Neural progenitor cell (in vitro differentiated cells): ENCODE results near the gene TBC1D3.
"Not testable (repeated sequence)": the region's sequence is repeated elsewhere in the genome, so short reads cannot be mapped to it uniquely, and the experiment has no call there.

Experiments
- EZH2phosphoT487 ChIP-seq: fragments of 200-600 bp; sonication (generic); IDR thresholded peaks from 2 replicates; pipeline ENCODE4 v1.6.1; 2017; ENCODE audit warnings: antibody characterized with exemption
- TF ChIP-seq, protein P1 (sequence below): fragments of 200-600 bp; sonication (generic); IDR thresholded peaks from 2 replicates; pipeline ENCODE4 v1.5.1; 2017; ENCODE audit warnings: antibody characterized with exemption, mild to moderate bottlenecking

DNA sequence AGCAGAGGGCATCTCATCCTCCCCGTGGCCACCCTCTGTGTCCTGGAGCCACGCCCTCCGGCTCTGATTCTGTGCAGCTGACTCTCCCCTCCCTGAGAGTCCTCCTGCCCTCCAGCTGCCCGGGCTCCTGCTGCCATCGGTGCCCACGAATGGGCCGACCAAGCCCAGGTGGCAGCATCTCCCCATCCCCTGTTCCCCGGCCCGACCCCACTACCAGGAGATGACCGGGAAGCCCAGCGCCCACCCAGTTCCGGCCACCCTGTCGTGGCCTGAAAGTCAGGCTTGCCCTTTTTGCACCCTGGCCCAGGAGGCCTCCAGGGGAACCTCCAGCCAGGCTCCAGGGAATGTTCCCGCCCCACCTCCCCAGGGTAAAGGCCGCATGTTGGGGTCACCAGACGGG, 57.5 kb downstream of the TBC1D3 start:
- TF ChIP-seq, protein P1, sequence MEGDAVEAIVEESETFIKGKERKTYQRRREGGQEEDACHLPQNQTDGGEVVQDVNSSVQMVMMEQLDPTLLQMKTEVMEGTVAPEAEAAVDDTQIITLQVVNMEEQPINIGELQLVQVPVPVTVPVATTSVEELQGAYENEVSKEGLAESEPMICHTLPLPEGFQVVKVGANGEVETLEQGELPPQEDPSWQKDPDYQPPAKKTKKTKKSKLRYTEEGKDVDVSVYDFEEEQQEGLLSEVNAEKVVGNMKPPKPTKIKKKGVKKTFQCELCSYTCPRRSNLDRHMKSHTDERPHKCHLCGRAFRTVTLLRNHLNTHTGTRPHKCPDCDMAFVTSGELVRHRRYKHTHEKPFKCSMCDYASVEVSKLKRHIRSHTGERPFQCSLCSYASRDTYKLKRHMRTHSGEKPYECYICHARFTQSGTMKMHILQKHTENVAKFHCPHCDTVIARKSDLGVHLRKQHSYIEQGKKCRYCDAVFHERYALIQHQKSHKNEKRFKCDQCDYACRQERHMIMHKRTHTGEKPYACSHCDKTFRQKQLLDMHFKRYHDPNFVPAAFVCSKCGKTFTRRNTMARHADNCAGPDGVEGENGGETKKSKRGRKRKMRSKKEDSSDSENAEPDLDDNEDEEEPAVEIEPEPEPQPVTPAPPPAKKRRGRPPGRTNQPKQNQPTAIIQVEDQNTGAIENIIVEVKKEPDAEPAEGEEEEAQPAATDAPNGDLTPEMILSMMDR = not testable (repeated sequence)
- not testable (repeated sequence) for TF ChIP-seq EZH2phosphoT487
